ENCODE measurements around the gene MASP1.

Gene MASP1

DNA sequence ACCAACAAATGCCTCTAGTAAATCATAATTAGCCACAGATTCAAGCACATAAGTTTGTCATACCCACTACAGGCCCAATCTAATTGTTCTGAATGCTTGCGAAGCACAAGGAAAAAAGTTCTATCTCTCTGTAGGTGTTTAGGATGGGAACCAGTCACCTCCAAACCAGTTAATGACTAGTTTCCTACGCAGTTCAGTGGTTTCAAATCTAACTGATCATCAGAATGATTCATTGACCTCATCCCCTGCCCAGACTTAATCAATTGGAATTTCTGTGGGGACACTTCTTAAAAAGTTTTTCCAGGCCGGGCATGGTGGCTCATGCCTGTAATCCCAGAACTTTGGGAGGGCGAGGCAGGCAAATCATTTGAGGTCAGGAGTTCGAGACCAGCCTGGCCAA, 24.3 kb upstream of the MASP1 start:
- no peak for DNase-seq (ENCODE audit: extremely low spot score)
- ChIA-PET POLR2A (no interaction called here), CTCF (interaction anchor here (1.6 to 19.0 kb wide), 2 partner anchors 364 to 388 kb away, joined by 5 to 653 read pairs; no protein-coding TSS in a partner anchor)
- TF ChIP-seq CTCF (IDR thresholded peaks at IDR 0.05; ENCODE audit: control extremely low read depth, extremely low read depth, low read depth, missing control alignments): no peak

- ChIA-PET CTCF (interaction anchor here (0.8 to 1.0 kb wide), 3 partner anchors 9 to 401 kb away, joined by 3 read pairs; no protein-coding TSS in a partner anchor), POLR2A (no interaction called here)
- no peak for TF ChIP-seq CTCF (IDR thresholded peaks at IDR 0.05; ENCODE audit: control extremely low read depth, extremely low read depth, low read depth, missing control alignments)
- DNase-seq (ENCODE audit: extremely low spot score): no peak
These were observed 22.6 kb upstream of the MASP1 start for GRCh38 chr3:187314176-187314575.

DNA sequence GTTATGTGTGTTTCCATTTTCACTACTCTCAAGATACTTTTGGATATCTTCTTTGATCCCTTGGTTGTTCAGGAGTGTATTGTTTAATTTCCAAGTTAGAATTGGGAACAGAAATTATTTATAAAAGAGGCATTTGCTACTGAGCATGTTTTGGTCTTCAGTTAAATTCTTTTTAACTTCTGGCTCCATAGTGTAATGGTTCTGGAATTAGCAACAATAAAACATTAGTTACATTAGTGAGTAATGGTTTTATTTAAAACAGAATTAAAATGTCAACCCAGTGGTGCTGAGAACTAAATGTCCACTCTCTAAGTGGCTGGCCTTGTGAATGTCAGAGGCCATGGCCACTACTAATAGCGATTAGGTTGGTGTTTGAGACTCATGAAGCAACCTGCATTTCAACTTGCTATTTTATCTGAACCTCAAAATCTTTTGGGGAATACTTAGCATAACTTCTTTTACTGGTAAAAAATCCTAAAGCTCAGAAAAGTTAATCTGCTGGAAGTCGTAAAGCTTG, 19.5 kb upstream of the MASP1 start:
- ChIA-PET CTCF (interaction anchor here (1.1 to 1.2 kb wide), 2 partner anchors 367 to 368 kb away, joined by 3 to 5 read pairs; no protein-coding TSS in a partner anchor), POLR2A (no interaction called here)
- no peak for TF ChIP-seq CTCF (IDR thresholded peaks at IDR 0.05; ENCODE audit: control extremely low read depth, extremely low read depth, low read depth, missing control alignments)
- no peak for DNase-seq (ENCODE audit: extremely low spot score)

DNA sequence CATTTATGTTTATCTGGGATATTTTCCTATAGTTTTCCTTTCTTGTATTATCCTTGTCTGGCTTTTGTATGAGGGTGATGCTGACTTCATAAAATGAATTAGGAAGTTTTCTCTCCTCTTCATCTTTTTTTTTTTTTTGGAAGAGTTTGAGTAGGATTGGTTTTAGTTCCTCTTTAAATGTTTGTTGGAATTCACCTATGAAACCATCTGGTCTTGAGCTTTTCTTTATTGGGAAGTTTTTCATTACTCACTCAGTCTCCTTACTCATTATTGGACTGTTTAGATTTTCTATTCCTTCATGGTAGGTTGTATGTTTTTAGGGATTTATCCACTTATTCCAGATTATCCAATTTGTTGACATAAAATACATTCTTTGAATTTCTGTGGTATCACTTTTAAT, 18.7 kb upstream of the MASP1 start:
- no peak for DNase-seq (ENCODE audit: extremely low spot score)
- ChIA-PET POLR2A (no interaction called here), CTCF (interaction anchor here (0.7 to 6.7 kb wide), 2 partner anchors 9 to 369 kb away, joined by 4 to 56 read pairs; no protein-coding TSS in a partner anchor)
- no peak for TF ChIP-seq CTCF (IDR thresholded peaks at IDR 0.05; ENCODE audit: control extremely low read depth, extremely low read depth, low read depth, missing control alignments)

- no peak for DNase-seq (ENCODE audit: extremely low spot score)
- no peak for TF ChIP-seq CTCF (IDR thresholded peaks at IDR 0.05; ENCODE audit: control extremely low read depth, extremely low read depth, low read depth, missing control alignments)
- CTCF ChIA-PET: interaction anchor here (1.3 to 6.7 kb wide), 3 partner anchors 13 to 434 kb away, joined by 3 to 56 read pairs (median 21); no protein-coding TSS in a partner anchor
- POLR2A ChIA-PET: no interaction called here
These were observed 14.3 kb upstream of the MASP1 start for GRCh38 chr3:187305881-187306280.

GRCh38 chr3:187299611-187300010, 8.1 kb upstream of the MASP1 start:
- DNase-seq (ENCODE audit: extremely low spot score): no peak
- no peak for TF ChIP-seq CTCF (IDR thresholded peaks at IDR 0.05; ENCODE audit: control extremely low read depth, extremely low read depth, low read depth, missing control alignments)
- ChIA-PET CTCF (interaction anchor here (1.0 to 3.3 kb wide), 2 partner anchors 11 to 20 kb away, joined by 3 to 17 read pairs; no protein-coding TSS in a partner anchor), POLR2A (no interaction called here)
